NCI-H146 (cell line): Measurements from ENCODE around the gene DDX41.
A peak's percentile ranks its signal among the peaks of the same experiment; 100 is the strongest.
"Not testable (repeated sequence)": the region's sequence is repeated elsewhere in the genome, so short reads cannot be mapped to it uniquely, and the experiment has no call there.

ENCODE experiments used
- DNase-seq: peaks from one replicate; lab custom pipeline; 2025; lab: John Stamatoyannopoulos, UW

The DDX41 gene

GRCh38 chr5:177498013-177498787 lies 18.6 kb downstream of the DDX41 start:
- DNase-seq: peak; percentile 14

DNA sequence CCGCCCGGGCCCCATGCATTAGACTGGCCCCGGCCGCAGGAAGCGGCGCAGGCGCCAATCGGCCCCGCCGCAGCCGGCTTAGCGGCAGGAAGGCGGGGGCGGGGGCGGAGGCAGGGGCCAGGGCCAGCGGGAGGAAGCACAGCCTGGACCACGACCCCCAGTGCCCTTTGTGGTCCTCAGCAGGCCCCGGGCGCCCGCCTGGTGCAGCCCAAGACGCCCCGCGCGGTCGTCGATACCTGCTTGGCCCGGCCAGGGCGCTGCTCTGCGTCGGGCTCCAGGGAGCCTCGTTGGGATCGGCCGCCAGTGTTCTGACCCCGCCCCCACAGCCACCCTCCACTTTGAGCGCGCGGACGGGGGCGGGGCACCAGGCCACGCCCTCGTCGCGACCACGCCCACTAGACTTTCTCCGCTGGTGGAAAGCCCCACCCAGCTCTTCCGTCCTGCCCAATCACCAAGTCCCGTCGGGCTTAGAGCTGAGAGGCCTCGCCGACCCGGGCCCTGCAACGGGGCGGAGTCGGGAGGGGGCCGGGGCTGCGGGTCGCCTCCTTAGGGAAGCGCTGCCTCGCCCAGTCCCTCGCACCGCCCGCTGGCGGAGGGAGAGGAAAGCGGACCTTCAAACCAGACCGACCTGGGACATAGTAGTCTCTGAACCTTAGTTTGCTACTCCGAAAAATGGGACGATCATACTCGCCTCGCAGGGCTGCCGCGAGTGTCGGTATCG lies 19.3 kb downstream of the DDX41 start, which contains the start of gene PDLIM7:
TSS of gene PDLIM7 (minus strand) at position 313 of the 721 bp plus-strand sequence. CDS start 1,092 bp downstream, outside the sequence.
- DNase-seq: peak; percentile 92

DNA sequence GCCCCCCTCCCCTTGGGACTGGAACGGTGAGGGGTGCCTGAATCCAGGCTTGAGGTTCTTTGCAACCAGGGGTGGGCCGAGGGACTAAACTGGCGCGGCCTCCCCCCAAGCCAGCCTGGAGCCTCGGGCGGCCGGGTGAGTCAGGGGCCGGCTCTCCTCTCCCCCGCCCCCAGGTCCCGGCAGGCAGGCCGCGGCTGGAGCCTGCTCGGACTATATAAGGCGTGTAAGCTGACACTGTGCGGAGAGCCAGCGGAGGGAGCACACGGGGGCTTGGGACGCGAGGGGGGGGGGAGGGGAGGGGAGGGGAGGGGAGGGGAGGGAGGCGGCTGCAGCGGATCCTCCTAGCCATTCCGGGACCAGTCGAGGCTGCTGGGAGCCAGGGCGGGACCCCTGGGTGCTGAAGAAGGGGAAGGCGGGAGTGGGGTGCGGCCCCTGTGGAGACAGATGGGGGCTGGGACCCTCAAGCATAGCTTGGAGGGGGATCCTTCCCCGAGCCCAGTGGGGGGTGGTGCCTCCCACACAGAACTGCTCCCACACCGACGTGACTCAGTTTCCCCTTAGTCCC lies 20.0 kb downstream of the DDX41 start:
- DNase-seq: peak; percentile 76

DNA sequence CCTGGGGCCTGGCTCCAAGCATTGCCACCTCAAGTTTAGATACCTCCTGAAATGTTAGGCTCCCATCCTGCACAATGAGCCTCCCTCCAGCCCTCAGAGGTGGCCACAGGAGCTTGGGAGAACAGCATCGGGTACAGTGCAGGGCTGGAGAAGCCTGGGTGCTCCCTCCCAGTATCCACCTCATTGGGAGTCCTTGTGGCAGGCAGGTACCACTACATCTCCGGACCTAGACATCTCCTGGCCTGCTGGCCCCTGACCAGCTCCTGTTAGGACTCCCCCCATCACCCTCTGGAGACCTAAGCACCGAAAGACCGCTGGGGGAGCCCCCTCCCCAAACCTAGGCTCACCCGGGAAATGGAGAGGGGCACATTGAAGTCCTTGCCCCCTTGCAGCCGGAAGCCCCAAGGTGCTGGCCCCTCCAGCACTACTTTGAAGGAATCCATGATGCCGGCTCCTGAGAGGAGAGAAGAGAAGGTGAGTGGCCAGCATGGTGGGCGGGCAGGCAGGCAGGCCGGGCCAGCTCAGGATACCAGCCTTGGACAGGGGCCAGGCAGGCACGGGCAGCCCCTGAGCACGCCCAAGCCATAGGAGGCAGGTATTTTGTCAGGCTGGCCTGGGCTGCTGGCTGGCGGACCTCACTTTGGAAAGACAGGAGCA lies 20.6 kb downstream of the DDX41 start:
- peak; percentile 34 for DNase-seq

DNA sequence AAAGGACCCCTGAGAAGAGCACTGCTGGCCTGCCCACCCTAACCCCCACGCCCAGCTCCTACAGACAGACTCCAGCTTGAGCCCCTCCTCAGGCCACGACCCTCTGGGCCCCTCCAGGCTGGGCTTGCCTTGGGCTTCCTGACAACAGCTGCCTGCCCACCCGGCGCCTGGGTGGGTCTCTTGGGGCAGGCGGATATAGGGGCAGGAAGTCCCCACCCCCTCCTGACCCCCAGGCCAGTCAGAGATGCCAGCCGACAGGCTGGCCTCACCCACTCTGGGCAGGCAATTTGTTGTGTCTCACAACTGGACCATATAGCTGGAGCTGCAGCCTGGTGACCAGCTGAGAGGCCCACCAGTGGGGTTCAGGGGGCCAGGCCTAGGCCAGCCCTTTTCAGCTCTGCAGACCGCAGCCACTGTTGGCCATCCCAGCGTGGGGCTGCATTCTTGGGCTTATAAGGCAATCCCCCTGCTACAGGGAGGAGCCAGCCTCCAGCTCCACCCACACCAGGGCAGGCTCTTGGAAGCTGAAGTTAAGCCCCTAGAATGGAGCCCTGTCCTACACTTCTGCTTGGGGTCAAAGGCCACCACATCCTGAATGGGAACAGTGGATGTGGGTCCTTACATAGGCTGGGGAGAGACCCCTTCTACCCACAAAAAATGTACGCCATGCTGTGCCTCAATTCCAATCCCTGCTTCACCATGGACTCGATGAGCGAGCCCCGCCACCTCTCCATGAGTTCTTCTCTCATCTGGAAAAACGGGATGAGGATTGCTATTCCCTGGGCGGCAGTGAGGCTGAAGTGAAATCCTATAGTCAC lies 21.3 kb downstream of the DDX41 start:
- no peak for DNase-seq

DNA sequence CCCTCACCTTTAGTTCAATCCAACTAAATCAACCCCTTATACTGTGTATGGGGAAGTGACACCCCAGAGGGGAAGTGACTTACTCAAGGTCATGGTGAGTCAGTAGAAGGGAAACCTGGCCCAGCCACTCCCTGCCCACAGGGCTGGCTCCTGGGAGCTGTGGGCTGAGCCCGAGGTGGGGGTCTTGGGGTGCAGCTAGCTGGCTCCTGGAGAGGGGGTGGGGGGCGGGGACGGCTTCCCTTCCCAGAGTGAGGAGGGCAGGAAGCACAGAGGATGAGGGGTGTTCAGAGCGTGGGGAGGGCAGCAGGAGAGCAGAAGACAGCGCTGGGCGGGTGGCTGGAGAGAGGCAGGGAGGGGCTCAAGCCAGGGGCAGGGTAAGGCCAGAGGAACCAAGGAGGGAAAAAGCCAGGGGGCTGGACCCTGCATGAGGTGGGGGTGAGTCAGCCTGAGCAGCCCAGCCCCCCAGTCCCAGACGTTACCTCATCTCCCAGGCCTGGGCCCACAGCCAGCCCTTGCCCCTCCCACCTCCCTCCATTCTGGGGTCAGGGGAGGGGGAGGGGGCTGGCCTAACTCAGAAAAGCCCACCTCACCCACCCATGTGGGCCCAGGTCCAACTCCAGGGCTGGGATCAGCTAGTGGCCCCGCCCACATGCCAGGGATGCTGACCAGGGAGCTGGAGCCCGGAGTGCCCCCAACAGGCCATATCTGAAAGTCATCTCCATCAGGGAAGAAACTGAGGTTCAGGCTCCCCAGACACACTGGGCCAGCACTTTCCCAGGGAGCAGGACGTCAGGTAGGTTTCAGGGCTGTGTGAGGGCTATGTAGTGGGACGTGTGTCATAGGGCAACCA lies 22.2 kb downstream of the DDX41 start:
- no peak for DNase-seq

DNA sequence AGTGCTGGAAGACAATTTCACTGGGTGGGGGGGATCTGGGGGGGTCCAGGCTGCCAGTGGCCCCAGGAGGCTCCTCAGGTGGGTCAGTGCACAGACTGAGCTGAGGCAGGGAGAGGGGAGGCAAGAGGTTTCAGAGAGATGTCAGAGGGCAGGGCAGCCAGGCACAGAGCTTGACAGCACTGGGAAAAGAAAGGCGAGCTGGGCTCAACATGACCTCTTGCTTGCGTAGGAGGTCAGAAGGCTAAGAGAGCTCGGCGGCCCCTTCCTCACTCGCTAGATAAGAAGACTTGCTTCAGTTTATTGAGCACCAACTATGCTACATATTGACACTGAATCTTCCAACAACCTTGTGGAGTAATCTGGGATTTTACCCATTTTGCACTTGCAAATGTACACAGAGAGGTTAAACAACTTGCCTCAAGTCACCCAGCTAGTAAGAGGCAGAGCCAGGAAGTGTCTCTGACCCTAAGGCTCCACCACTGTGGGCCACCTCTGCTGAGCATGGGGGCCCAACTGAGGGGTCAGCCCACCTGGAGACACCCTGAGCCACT lies 22.9 kb downstream of the DDX41 start:
- DNase-seq: no peak

- DNase-seq: no peak
Measured at GRCh38 chr5:177492841-177493240, 23.9 kb downstream of the DDX41 start.

DNA sequence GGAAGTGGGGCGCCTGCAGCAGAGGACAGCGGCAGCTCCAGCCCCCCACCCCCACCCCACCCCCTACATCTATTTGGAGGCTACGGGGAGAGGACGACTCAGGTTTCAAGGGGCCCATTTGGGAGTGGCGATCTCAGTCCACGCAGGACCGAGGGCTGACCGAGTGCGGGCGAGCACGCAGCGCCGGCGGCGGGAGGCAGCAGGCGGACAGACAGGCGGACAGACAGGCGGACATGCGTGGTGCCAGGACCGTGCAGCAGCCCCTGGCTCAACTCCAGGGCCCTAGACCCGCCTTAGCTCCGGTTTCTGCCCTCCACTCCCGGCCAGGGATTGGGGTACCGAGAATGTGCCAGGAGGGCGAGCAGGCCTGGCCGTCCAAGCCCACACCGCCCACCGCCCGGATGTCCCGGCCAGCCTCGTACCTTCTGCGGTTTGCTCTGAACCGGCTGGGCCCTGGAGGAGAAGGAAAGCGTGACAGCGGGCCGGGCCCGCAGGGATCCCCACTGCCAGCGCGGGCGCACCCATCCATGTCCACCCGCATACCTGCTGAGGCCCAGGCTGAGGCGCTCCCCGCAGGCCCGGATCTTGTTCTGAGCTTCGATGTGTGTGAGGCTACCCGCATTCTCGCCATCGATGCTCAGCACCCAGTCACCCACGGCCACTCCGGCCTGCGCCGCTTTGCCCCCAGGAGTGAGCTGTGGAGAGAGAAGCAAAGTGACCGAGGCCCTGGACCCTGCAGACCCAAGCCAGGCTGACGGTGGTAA lies 24.6 kb downstream of the DDX41 start:
- no peak for DNase-seq

- no peak for DNase-seq
Measured at GRCh38 chr5:177491429-177491945, 25.3 kb downstream of the DDX41 start.

GRCh38 chr5:177490992-177491391 lies 25.8 kb downstream of the DDX41 start:
- no peak for DNase-seq

- DNase-seq: no peak
Measured at GRCh38 chr5:177490311-177490991, 26.3 kb downstream of the DDX41 start.

- no peak for DNase-seq
Measured at GRCh38 chr5:177489119-177489716, 27.5 kb downstream of the DDX41 start.

DNA sequence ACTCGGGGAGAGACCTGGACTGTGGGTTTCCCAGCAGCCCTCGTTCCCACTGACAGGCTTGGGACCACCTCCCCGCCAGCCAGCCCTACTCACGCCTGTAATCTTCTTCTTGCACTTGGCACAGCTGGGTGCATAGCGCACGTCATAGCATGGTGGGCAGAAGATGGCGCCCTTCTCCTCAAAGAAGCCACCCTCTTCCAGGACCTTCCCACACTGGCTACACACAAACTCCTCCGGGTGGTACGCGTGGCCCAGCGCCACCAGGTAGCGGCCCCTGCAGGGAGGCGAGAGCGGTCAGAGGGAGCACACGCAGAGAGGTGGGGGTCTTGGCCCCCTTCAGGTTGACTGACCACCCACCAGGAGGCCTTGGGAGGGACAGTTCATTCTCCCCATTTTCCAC lies 28.8 kb downstream of the DDX41 start:
- no peak for DNase-seq

DNA sequence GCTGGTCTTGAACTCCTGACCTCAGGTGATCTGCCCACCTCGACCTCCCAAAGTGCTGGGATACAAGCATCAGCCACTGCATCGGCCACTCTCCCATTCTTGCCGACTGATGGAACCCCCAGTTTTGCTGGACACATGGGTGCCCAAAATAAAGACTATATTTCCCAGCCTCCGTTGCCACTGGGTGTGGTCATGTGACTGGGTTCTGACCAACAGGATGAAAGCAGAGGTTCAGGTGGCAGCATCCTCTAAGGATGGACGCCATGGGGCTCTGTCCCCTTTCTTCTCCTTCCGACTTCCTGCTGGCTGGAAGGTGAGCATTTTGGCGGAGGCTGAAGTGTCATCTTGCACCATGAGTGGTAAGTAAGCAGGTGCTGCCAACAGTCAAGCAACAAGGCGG lies 29.6 kb downstream of the DDX41 start:
- DNase-seq: no peak

DNA sequence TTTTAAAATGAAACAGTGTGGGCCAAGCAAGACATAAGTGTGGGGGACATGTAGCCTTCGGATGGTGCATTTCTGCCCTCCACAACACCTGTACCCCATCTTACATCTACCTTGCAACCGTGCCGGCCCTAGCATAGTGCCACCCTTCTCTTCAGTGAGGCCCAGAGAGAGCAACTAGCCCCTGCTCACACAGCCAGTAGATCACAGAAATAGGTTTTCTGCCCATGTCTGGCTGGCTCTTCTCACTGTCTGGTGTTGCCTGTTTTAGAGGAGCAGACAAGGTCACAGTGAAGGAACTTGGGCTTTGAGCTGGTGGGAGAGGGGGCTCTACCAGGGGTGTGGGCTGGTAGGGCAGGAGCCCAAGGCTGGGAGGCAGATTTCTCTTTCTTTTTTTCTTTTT lies 30.5 kb downstream of the DDX41 start:
- DNase-seq: no peak

GRCh38 chr5:177485753-177486152 lies 31.0 kb downstream of the DDX41 start:
- not testable (repeated sequence) for DNase-seq

- no peak for DNase-seq
Measured at GRCh38 chr5:177484902-177485549, 31.7 kb downstream of the DDX41 start.
